ENCODE data around the gene PSMA6.

DNA sequence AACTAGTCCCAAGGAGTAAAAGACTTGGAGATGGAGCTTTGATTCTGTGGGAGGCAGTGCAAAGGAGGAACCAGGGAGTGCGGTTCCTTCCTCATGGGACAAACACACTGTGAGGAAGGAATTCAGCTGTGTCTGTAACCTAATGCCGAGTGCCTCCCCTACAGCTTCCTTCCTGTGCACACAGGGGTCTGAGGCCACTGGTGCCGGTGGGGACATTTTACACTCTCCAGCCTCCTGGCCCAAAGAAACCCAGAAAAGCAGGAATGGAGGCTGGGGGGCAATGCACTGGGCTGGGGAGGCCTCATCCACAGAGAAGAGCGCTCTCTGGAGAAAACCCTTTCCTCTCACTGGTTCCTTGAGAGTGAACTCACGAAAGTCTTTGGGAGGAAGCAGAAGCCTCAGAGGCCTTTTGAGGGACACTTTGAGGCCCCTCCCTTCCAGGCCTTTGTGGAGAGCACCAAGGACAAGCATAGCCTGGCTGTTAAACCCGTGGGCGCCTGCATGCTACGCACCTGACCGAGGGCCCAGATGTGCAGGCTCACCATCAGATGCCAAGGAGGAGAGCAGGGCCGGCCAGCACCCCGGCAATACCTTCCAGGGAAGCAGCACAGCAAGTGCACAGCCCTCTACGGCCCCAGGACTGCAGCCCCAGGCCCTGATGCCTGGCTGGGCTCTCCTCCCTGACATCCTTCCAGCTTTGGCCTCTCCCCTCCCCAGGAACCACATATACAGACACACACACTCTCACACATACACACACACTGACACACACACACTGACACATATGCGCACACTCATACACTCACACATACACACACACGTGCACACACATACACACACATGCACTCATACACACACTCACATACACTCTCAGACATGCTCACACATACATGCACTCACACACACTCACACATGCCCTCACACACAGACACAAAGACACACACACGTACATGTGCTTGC lies 60.4 kb downstream of the PSMA6 start:
- TF ChIP-seq, protein P1, sequence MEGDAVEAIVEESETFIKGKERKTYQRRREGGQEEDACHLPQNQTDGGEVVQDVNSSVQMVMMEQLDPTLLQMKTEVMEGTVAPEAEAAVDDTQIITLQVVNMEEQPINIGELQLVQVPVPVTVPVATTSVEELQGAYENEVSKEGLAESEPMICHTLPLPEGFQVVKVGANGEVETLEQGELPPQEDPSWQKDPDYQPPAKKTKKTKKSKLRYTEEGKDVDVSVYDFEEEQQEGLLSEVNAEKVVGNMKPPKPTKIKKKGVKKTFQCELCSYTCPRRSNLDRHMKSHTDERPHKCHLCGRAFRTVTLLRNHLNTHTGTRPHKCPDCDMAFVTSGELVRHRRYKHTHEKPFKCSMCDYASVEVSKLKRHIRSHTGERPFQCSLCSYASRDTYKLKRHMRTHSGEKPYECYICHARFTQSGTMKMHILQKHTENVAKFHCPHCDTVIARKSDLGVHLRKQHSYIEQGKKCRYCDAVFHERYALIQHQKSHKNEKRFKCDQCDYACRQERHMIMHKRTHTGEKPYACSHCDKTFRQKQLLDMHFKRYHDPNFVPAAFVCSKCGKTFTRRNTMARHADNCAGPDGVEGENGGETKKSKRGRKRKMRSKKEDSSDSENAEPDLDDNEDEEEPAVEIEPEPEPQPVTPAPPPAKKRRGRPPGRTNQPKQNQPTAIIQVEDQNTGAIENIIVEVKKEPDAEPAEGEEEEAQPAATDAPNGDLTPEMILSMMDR (IDR thresholded peaks at IDR 0.05; ENCODE audit: low read depth, low read length, poor library complexity, severe bottlenecking): no peak
- no peak for TF ChIP-seq EZH2phosphoT487 (IDR thresholded peaks at IDR 0.05; ENCODE audit: borderline replicate concordance, low read length)

Data from DOHH2 (cell line).